ENCODE data around the gene TMEFF2. TPM values are rescaled to one million over a fixed set of nuclear protein-coding genes. Genes with fewer than 3 reads are reported as not detected.

TMEFF2 gene
- total and polyA plus RNA-seq, 10 of the 15 experiments (the other 5 are each of a cell fraction or from before 2014, with no cell fraction given) = not detected

DNA sequence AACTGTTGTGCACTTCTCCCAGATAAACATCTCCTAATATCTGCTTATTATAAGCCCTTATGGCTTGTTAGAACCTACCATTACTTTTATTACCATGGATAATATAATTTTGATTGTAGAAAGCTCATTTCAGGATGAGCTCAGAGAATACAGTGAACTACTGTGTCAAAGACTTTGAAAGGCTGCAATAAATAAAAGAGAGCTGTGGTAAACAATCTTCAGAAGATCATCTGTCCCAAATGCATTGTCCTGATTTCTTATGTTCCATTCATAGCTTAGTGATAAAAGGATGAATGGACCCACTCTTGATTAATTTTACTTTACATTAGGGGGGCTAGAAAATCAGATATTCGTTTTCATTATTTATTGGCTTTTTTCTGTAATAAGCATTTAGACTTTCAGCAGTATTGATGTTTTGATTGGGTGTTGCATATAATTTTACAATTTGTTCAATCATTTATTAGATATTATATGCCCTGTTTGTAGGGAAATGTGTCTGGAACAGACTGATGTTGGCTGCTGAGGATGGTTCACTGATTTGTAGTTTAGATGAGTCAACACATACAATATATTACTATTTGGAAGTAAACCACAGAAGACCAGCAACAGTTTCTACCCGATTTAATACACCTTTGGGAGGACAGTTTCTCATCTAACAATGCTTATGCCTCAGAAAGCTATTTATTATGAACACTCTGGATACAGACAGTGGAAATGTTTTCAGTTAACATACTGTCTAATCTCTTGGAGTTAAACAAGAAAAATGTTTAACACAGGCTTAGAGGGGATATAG is 147.2 kb downstream of the TMEFF2 start (continued):
- TF ChIP-seq SP1 (IDR thresholded peaks at IDR 0.05; ENCODE audit: low read depth, low read length) = no peak
- no peak for TF ChIP-seq IRF4 (IDR thresholded peaks at IDR 0.05; ENCODE audit: low read depth, low read length)
- no peak for TF ChIP-seq PML (IDR thresholded peaks at IDR 0.05; ENCODE audit: low read length)
- TF ChIP-seq ZNF217 (IDR thresholded peaks at IDR 0.05) = no peak
- no peak for TF ChIP-seq ZSCAN29 (IDR thresholded peaks at IDR 0.05)

DNA sequence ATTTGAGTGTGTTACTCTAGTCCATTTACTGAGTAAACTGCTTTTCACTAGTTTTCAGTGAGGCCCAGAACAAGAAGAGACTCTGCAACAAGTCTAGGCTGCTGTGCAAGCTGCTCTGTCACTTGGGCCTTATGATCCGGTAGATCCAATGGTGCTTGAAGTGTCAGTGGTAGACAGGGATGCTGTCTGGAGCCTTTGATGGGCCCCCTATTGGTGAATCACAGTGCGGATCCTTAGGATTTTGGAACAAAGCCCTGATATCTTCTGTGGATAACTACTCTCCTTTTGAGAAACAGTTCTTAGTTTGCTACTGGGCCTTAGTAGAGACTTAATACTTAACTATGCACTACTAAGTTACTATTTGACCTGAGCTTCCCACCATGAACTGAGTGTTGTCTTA is 150.2 kb downstream of the TMEFF2 start:
- Histone ChIP-seq H3K27me3 (replicated peaks in 1 of 2; ENCODE audit: control insufficient read depth in 2 of 2, insufficient read depth in 2 of 2, low read length in 1 of 2) (no peaks in the 10 kb centered on the region), H3K27ac (ENCODE audit: control insufficient read depth, insufficient read depth) (no peak overlapping the region), H3K9ac (ENCODE audit: control insufficient read depth, insufficient read depth, low read length) (no peak overlapping the region), H3K4me2 (ENCODE audit: control insufficient read depth, insufficient read depth) (no peak overlapping the region), H3K4me1 (ENCODE audit: control insufficient read depth, insufficient read depth, low read length) (no peaks in the 10 kb centered on the region), H3K36me3 (ENCODE audit: control insufficient read depth in 2 of 2, insufficient read depth in 2 of 2, low read length in 1 of 2) (no peaks in the 10 kb centered on the region), H4K20me1 (ENCODE audit: control insufficient read depth, insufficient read depth) (no peaks in the 10 kb centered on the region), H3K9me3 (replicated peaks; ENCODE audit: control insufficient read depth, insufficient read depth, low read length) (no peaks in the 10 kb centered on the region), H3K4me3 (no peak overlapping the region), H3K79me2 (ENCODE audit: control insufficient read depth, insufficient read depth, low read length) (no peaks in the 10 kb centered on the region), H2AFZ (ENCODE audit: control insufficient read depth, low read depth, low read length) (no peak overlapping the region)
- ChIA-PET POLR2A (no interaction called here), RAD21 (ENCODE audit: unreplicated experiment) (no interaction called here), CTCF (no interaction called here), SMC1A (ENCODE audit: uncharacterized antibody, unreplicated experiment) (interaction anchor here (1.4 kb wide), 1 partner anchor 27 kb away, joined by 3 read pairs; no protein-coding TSS in a partner anchor)
- no peak for ATAC-seq
- in situ Hi-C loops (cut with MboI) = no loop called here
- WGBS (ENCODE audit: insufficient coverage, insufficient replicate concordance, low lambda C conversion rate, missing lambda C conversion rate) = 69% methylated on average over 2 of the region's 2 CpGs
- DNase-seq (ENCODE audit: low read depth, low spot score) = no peak
- intact Hi-C loops (cut with micrococcal nuclease; ENCODE audit: unreplicated experiment) = no loop called here
- FAIRE-seq = no peak
- no TSS peak for BruUV-seq (replicated peaks)
- TF ChIP-seq HDAC6 (IDR thresholded peaks at IDR 0.05; ENCODE audit: unreplicated experiment) (no peak), RELA (IDR thresholded peaks at IDR 0.05; ENCODE audit: borderline replicate concordance, partially characterized antibody) (no peak), RBBP5 (conservative IDR thresholded peaks at IDR 0.05) (no peak), TBL1XR1 (IDR thresholded peaks at IDR 0.05; ENCODE audit: low read depth, low read length) (no peak), RCOR1 (conservative IDR thresholded peaks at IDR 0.05; ENCODE audit: low read depth, low read length) (no peak), EED (IDR thresholded peaks at IDR 0.05; ENCODE audit: low read depth) (no peak)
- TF ChIP-seq, protein P1, sequence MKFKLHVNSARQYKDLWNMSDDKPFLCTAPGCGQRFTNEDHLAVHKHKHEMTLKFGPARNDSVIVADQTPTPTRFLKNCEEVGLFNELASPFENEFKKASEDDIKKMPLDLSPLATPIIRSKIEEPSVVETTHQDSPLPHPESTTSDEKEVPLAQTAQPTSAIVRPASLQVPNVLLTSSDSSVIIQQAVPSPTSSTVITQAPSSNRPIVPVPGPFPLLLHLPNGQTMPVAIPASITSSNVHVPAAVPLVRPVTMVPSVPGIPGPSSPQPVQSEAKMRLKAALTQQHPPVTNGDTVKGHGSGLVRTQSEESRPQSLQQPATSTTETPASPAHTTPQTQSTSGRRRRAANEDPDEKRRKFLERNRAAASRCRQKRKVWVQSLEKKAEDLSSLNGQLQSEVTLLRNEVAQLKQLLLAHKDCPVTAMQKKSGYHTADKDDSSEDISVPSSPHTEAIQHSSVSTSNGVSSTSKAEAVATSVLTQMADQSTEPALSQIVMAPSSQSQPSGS (IDR thresholded peaks at IDR 0.05; ENCODE audit: low read length) = no peak
- TF ChIP-seq, protein P2, sequence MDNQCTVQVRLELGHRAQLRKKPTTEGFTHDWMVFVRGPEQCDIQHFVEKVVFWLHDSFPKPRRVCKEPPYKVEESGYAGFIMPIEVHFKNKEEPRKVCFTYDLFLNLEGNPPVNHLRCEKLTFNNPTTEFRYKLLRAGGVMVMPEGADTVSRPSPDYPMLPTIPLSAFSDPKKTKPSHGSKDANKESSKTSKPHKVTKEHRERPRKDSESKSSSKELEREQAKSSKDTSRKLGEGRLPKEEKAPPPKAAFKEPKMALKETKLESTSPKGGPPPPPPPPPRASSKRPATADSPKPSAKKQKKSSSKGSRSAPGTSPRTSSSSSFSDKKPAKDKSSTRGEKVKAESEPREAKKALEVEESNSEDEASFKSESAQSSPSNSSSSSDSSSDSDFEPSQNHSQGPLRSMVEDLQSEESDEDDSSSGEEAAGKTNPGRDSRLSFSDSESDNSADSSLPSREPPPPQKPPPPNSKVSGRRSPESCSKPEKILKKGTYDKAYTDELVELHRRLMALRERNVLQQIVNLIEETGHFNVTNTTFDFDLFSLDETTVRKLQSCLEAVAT (IDR thresholded peaks at IDR 0.05) = no peak
- TF ChIP-seq, protein P3, sequence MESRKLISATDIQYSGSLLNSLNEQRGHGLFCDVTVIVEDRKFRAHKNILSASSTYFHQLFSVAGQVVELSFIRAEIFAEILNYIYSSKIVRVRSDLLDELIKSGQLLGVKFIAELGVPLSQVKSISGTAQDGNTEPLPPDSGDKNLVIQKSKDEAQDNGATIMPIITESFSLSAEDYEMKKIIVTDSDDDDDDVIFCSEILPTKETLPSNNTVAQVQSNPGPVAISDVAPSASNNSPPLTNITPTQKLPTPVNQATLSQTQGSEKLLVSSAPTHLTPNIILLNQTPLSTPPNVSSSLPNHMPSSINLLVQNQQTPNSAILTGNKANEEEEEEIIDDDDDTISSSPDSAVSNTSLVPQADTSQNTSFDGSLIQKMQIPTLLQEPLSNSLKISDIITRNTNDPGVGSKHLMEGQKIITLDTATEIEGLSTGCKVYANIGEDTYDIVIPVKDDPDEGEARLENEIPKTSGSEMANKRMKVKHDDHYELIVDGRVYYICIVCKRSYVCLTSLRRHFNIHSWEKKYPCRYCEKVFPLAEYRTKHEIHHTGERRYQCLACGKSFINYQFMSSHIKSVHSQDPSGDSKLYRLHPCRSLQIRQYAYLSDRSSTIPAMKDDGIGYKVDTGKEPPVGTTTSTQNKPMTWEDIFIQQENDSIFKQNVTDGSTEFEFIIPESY (IDR thresholded peaks at IDR 0.05) = no peak
